Epithelial cell of prostate (primary cell): Measurements from ENCODE around the gene FOXI1.

Experiments
- DNase-seq: peaks from one replicate; pipeline ENCODE4 v3.0.0-alpha.2; 2011; ENCODE audit warnings: low read depth, low spot score
- H3K27ac ChIP-seq: fragments of 450-650 bp; 2 replicates; pipeline ENCODE4 v1.5.1; 2017; ENCODE audit warnings: mild to moderate bottlenecking

The FOXI1 gene

DNA sequence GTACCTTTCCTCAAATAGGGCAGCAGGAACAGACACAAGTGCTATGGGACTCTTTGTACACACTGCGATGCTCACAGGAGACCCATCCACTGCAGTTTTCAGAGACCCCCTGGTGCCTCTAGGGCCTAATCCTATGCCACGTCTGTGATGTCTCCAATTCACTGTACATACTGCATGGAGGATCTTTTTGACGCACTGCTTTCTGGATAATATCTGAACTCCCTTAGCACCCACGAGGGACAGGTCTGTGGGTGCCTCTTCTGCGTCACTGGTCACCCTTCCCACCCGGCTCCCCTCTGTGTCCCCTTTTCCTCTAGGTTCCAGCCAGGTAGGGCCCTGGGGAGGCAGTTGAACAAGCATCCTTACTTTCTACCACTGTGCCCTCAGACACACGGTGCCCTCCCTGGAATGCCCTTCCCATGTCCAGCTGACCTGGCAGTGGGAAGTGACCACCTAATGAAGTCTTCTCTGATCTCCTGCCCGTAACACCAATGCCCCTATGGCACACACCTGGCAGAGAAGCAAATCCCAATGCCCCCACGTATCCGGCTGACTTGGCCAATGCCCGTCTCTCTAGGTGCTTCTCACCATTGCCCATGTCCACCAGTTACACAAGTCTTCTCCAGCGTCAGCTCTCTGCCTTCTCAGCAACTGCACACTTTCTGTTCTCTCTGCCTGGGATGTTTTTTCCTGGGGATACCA lies 41.5 kb downstream of the FOXI1 start:
- no peak overlapping the region for H3K27ac ChIP-seq
- DNase-seq = no peak

DNA sequence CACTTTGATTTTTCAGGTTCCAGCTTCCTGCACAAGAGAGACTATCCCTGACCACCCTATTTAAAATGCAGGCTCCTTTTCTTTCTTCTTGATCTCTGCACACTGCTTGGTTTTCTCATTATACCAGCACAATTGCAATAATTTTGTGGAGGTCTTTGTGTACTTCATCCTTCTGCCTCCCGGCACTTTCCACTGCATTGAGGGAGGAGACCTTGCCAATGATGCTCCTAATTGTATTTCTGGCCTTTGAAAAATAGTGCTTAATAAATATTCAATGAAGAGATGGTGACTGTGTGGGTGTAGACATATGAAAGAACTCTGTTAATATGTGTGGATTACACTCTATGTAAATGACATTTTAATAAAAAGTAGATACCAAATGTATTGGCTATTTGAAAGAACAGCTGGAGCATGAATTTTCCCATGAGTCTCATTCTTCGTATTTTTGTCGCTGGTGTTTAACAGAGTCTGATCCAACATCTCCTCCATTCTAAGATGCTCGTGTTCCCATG lies 42.1 kb downstream of the FOXI1 start:
- H3K27ac ChIP-seq = no peak overlapping the region
- no peak for DNase-seq

DNA sequence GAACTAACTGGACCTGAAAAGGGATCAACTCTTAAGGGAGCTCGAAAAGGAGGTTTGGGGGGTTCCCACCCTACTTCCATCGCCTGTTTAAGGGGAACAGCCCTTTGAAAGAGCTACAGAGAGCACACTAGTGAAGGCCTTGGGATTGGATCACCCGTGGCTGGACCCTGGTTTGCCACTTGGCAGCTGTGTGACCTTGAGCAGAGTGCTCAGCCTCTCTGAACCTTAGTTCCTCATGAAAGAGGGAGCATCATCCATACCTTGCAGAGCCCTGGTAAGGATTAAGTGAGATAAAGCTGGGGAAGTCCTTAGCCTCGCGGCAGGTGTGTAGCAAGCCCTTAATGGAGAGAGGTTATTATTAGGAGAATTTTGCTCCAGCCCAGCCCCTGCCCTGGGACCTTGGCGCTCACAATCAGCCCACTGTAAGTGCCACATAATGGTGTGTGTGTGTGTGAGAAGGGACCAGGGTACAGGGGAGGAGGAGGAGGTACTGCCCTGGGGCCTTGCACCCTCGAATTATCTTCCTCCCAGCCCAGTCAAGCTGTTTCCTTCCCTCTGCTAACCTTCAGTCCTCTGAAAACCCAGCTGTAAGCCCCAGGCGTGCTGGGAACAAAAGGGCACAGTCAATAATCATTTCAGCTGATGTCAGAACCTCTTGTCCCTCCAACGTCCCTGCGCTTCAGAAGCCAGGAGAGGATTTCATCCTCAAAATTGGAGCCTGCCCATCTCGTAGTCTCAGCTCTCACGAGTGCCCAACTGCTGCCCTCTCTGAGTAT lies 42.9 kb downstream of the FOXI1 start:
- no peak for DNase-seq
- H3K27ac ChIP-seq = no peak overlapping the region

DNA sequence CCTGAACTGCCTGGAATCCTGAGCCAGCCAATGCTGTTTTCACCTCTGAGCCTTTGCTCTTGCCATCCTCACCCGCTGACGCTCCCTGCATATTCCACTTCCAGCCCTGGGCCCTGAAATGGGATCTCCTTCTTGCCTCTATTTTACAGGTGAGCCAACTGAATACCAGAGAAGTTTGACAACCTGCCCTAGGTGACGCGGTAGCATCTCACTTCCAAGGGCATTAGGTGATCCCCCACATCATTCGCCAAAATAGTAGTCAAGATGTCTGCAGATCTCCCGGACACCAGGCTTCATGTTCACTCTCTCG lies 43.5 kb downstream of the FOXI1 start:
- DNase-seq = no peak

DNA sequence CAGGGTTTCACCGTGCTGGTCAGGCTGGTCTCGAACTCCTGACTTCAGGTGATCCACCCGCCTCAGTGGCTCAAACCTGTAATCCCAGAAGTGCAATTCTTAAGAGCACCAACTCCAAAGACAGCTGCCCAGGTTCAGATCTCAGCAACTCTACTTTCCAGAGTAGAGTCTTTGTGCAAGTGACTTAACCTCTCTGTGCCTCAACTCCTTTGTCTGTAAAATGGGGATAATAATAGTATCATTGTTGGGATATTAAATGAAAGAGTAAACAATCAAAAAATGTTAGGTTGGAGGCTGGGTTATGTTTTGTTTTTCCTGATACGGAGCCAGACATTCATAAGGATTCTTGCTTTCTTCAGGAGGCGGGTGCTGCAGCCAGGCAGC lies 45.0 kb downstream of the FOXI1 start:
- no peak for DNase-seq
- peak overlapping the region; percentile 42 for H3K27ac ChIP-seq

More for the DNA sequence above, 43.5 kb downstream of the FOXI1 start:
- H3K27ac ChIP-seq = no peak overlapping the region

DNA sequence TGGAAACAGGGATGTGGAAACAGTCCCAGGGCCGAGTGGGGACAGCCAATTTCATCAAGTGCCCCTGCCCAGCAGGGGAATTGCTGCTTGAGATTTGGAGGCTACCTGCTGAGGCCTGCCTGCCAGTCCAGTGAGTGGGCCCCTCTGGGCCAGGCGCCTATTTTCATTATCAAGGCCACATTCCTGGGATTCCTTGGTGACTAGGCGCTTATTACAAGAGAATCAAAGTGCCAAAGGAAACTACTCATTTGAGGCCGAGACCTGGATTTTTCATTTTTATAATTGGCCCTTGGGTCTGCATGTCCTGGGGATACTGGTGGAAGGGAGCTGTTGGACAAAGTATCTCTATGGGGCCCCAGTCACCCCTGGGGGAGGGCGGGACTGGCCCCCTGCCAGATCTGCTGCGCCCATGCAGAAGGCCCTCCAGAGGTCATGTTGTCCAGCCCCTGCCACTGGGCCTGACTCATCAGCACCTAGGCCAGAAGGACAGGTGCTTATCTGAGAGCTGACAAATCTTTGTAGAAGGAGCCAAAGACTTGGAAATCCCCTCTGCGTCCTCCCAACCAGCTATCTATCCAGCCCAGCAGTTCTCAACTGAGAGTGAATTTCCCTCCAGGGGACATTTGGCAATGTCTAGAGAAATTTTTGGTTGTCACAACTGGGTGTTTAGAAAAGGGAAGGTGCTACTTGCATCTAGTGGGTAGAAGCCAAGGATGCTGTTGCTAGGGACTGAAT lies 45.6 kb downstream of the FOXI1 start:
- peak overlapping the region; percentile 42 for H3K27ac ChIP-seq
- peak; percentile 46 for DNase-seq

DNA sequence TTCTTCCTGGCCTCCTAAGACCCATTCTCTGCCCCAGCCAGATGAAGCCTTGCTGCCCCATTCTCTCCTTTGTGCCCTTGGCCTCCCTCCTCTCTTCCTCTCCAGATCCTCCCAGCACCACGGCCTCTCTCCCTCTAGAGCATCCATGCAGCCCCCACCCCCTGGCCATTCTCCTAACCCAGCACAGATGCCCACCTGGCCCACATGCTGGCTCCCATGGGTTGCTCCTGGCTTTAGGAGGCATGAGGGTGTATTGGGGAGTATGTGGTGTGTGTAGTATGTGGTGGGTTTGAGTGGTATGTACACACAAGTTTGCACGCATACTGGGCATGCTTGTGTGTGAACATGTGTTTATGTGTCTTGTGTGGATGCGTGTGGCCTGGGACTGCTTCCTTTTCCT lies 47.1 kb downstream of the FOXI1 start:
- H3K27ac ChIP-seq = no peak overlapping the region
- no peak for DNase-seq

DNA sequence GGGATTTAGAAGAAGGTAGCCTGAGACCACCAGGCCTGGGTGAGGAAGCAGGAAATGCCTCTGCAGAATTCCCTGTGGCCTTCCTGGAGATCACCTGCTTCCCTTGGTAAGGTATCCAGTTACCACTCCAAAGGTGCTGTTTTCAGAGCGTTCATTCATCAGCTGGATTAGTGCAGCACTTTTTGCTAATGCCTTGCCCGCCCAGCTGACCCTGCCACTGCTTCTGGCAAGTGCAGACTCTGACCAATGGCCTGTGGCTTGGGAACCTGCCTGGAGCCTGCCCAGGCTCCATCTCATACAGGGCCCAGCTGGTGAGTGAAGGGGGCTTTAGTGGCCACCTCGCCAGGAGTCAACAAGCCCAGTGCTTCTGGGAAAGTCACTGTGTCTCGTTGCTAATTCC lies 48.6 kb downstream of the FOXI1 start:
- H3K27ac ChIP-seq = no peak overlapping the region
- no peak for DNase-seq

DNA sequence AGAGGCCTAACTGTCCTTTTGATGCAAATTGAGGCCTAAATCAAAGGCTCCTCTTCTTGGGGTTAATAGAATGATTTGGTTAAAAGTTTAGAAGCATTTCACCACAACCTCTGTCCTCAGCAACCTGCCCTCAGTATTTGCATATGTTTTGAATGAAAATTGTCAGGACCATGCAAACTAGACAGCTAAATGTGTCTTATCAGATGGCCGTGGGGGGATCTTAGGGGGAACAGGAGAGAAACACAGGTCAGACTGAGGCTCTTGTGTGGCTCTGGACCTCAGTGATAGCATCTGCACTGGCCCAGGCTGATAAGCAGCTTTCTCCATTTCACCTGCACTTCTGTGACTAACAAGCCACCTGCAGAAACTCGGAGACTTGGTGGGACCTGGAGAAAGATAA lies 49.0 kb downstream of the FOXI1 start:
- H3K27ac ChIP-seq = no peak overlapping the region
- no peak for DNase-seq

DNA sequence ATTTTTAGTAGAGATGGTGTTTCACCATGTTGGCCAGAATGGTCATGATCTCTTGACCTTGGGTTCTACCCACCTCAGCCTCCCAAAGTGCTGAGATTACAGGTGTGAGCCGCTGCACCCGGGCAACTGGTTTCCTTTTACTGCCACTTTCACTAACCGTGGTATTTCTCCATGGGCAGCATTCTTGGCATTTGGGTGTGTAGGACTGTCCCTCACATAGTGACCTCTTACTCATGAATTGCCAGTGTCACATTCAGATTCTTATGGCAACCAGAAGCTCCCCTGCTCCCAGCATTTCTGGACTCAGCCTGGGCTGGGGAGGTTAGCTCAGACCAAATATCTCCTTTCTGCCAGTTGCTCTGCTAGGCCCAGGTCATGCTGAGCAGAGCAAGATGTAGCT lies 50.1 kb downstream of the FOXI1 start:
- no peak for DNase-seq
- no peak overlapping the region for H3K27ac ChIP-seq

DNA sequence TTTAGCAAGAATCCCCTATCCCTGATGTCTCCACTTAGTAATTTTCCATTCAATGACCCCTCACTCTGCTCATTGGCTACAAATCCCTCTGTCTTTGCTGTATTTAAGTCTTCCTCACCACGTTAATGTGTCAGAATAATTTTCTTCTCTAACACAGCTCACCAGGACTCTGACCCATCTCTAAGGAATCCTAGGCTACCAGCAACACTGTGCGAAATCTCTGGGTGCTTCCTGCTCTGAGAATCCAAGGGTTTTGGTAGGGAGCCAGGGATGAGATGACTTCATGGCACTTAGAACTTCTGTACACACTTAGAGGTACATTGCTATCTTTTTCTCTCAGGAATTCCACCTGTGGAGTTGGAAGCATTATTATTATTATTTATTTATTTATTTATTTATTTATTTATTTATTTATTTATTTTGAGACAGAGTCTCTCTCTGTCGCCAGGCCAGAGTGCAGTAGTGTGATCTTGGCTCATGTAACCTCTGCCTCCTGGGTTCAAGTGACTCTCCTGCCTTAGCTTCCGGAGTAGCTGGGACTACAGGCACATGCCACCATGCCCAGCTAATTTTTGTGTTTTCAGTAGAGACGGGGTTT lies 53.5 kb downstream of the FOXI1 start:
- no peak for DNase-seq
- no peak overlapping the region for H3K27ac ChIP-seq
